ENCODE results near the gene PRKAR1A. TPM values are rescaled to one million over a fixed set of nuclear protein-coding genes. Genes with fewer than 3 reads are reported as not detected.
A peak's percentile ranks its signal among the peaks of the same experiment; 100 is the strongest.
"Not testable (repeated sequence)": the region's sequence is repeated elsewhere in the genome, so short reads cannot be mapped to it uniquely, and the experiment has no call there.

Gene PRKAR1A
- 100 to 1,000 TPM; 236 to 271 TPM for total RNA-seq
- long read RNA-seq, donor 1, full-length matches to known transcripts, result 134 of 165 reads
- long read RNA-seq, donor 1, partial matches to known transcripts, result 10 of 165 reads
- long read RNA-seq, donor 1, other reads (novel, unspliced or antisense), result 21 of 165 reads
- long read RNA-seq, donor 2, full-length matches to known transcripts, result 43 of 73 reads
- long read RNA-seq, donor 2, partial matches to known transcripts, result 7 of 73 reads
- long read RNA-seq, donor 2, other reads (novel, unspliced or antisense), result 23 of 73 reads

GRCh38 chr17:68512247-68512959 is at the start of gene PRKAR1A:
TSS of gene PRKAR1A (plus strand) at chr17:68512430. CDS start at chr17:68515400, 2,970 bp downstream.
- peak; percentile 98 for DNase-seq (ENCODE audit: low spot score)
- intact Hi-C loops (cut with DNase I), result no loop called here

- intact Hi-C loops (cut with DNase I), result loop anchor here in 1 of 2 donors (10.0 kb wide), 1 partner anchor 289 kb away; no protein-coding TSS in a partner anchor
Measured at GRCh38 chr17:68463211-68464019, 48.8 kb upstream of the PRKAR1A start.

GRCh38 chr17:68468334-68468733 is 43.9 kb upstream of the PRKAR1A start:
- DNase-seq (ENCODE audit: low spot score), result no peak
- intact Hi-C loops (cut with DNase I), result loop anchor here in 1 of 2 donors (10.0 kb wide), 1 partner anchor 294 kb away; no protein-coding TSS in a partner anchor

More at GRCh38 chr17:68463211-68464019, 48.8 kb upstream of the PRKAR1A start:
- no peak for DNase-seq (ENCODE audit: low spot score)

- intact Hi-C loops (cut with DNase I), result loop anchor here (1.0 to 10.0 kb wide), 2 partner anchors 40 to 294 kb away; no protein-coding TSS in a partner anchor
- no peak for DNase-seq (ENCODE audit: low spot score)
Measured at GRCh38 chr17:68468788-68469187, 43.4 kb upstream of the PRKAR1A start.

- DNase-seq (ENCODE audit: low spot score), result no peak
- intact Hi-C loops (cut with DNase I), result no loop called here
Measured at GRCh38 chr17:68470961-68471360, 41.3 kb upstream of the PRKAR1A start.

- no peak for DNase-seq (ENCODE audit: low spot score)
- intact Hi-C loops (cut with DNase I), result no loop called here
Measured at GRCh38 chr17:68480885-68481284, 31.3 kb upstream of the PRKAR1A start.

GRCh38 chr17:68482576-68483041 is 29.6 kb upstream of the PRKAR1A start:
- intact Hi-C loops (cut with DNase I), result no loop called here
- DNase-seq (ENCODE audit: low spot score), result no peak

- intact Hi-C loops (cut with DNase I), result no loop called here
- DNase-seq (ENCODE audit: low spot score), result no peak
Measured at GRCh38 chr17:68484458-68484857, 27.8 kb upstream of the PRKAR1A start.

GRCh38 chr17:68489919-68490318 is 22.3 kb upstream of the PRKAR1A start:
- intact Hi-C loops (cut with DNase I), result no loop called here
- peak; percentile 85 for DNase-seq (ENCODE audit: low spot score)

GRCh38 chr17:68491381-68492231 is 20.6 kb upstream of the PRKAR1A start:
- intact Hi-C loops (cut with DNase I), result no loop called here
- no peak for DNase-seq (ENCODE audit: low spot score)

GRCh38 chr17:68492394-68493054 is 19.7 kb upstream of the PRKAR1A start:
- DNase-seq (ENCODE audit: low spot score); intact Hi-C loops (cut with DNase I): not testable (repeated sequence)

- intact Hi-C loops (cut with DNase I), result no loop called here
- DNase-seq (ENCODE audit: low spot score), result no peak
Measured at GRCh38 chr17:68495081-68495480, 17.1 kb upstream of the PRKAR1A start.

GRCh38 chr17:68497885-68498319 is 14.3 kb upstream of the PRKAR1A start:
- intact Hi-C loops (cut with DNase I), result no loop called here
- no peak for DNase-seq (ENCODE audit: low spot score)

GRCh38 chr17:68498479-68499326 is 13.5 kb upstream of the PRKAR1A start:
- intact Hi-C loops (cut with DNase I), result no loop called here
- no peak for DNase-seq (ENCODE audit: low spot score)

- intact Hi-C loops (cut with DNase I), result no loop called here
- no peak for DNase-seq (ENCODE audit: low spot score)
Measured at GRCh38 chr17:68499587-68499986, 12.6 kb upstream of the PRKAR1A start.

- intact Hi-C loops (cut with DNase I), result no loop called here
Measured at GRCh38 chr17:68501074-68501473, 11.2 kb upstream of the PRKAR1A start.

GRCh38 chr17:68505951-68506350 is 6.3 kb upstream of the PRKAR1A start:
- DNase-seq (ENCODE audit: low spot score), result no peak
- intact Hi-C loops (cut with DNase I), result no loop called here

More at GRCh38 chr17:68501074-68501473, 11.2 kb upstream of the PRKAR1A start:
- DNase-seq (ENCODE audit: low spot score), result no peak

All from posterior vena cava (tissue), 2 donors.